ENCODE results near the gene VPS41. TPM values are rescaled to one million over a fixed set of nuclear protein-coding genes. Genes with fewer than 3 reads are reported as not detected.

Gene VPS41
- total RNA-seq, 6 experiments from 2014 or later, result 21.6 to 43.5 (median 26.8) TPM

DNA sequence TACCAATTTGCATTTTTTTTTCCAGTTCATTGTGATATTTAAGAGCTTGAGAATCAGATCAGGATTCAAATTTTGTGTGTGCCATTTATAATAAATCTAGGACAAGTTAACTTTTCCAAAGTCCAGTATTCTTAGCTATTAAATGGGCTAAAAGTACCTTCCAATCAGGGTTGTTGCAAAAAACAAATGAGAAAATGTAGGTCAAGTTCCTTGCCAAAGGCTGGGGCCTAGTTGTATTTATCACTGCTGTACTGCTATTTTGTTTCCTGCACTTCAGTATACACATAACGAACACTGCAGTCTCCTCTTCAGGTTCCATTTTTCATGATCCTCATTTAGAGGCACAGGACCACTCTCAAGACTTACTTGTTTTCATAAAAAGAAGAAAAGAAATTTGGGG lies 7.4 kb upstream of the VPS41 start:
- Histone ChIP-seq H3K9me3 (no peaks in the 10 kb centered on the region), H3K4me3 (no peak overlapping the region), H3K36me3 (no peaks in the 10 kb centered on the region), H3K27ac (no peak overlapping the region), H3K27me3 (no peaks in the 10 kb centered on the region), H3K4me1 (no peaks in the 10 kb centered on the region)
- ATAC-seq (no peak), DNase-seq (no peak)
- intact Hi-C loops (cut with DNase I), result no loop called here
- TF ChIP-seq POLR2A (IDR thresholded peaks at IDR 0.05), result no peak
- TF ChIP-seq, protein P1, sequence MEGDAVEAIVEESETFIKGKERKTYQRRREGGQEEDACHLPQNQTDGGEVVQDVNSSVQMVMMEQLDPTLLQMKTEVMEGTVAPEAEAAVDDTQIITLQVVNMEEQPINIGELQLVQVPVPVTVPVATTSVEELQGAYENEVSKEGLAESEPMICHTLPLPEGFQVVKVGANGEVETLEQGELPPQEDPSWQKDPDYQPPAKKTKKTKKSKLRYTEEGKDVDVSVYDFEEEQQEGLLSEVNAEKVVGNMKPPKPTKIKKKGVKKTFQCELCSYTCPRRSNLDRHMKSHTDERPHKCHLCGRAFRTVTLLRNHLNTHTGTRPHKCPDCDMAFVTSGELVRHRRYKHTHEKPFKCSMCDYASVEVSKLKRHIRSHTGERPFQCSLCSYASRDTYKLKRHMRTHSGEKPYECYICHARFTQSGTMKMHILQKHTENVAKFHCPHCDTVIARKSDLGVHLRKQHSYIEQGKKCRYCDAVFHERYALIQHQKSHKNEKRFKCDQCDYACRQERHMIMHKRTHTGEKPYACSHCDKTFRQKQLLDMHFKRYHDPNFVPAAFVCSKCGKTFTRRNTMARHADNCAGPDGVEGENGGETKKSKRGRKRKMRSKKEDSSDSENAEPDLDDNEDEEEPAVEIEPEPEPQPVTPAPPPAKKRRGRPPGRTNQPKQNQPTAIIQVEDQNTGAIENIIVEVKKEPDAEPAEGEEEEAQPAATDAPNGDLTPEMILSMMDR (IDR thresholded peaks at IDR 0.05), result no peak
- 32% methylated on average over 1 of the region's 1 CpG for WGBS (ENCODE audit: insufficient coverage, low coverage, low lambda C conversion rate, missing lambda C conversion rate)

DNA sequence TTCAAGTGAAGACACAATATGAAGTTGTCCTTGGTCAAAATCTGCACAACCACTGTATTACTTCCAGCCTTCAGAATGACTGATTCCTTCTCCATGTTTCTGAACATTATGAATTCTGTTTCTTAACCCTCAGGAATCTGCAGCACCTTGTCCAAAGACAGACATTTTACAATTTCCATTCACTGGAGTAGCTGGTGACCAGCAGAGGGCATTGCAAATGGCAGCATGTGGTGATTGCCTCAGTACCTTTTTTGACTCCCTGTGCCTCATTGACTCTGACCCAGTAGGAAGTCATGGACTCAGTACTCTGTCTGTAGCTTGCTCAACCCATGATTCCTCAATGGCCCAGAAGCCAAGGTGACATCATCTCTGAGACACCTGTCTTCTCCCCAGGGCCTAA lies 879 bp upstream of the VPS41 start:
- ATAC-seq (no peak), DNase-seq (no peak)
- no peaks in the 10 kb centered on the region for H3K36me3 ChIP-seq
- no peak overlapping the region for H3K27ac ChIP-seq
- peaks cover 0 to 8% (median 0%) of the 10 kb centered on the region in 4 donors for H3K4me1 ChIP-seq
- H3K4me3 ChIP-seq, result no peak overlapping the region
- intact Hi-C loops (cut with DNase I), result no loop called here
- H3K9me3 ChIP-seq, result no peaks in the 10 kb centered on the region
- H3K27me3 ChIP-seq, result no peaks in the 10 kb centered on the region
- TF ChIP-seq POLR2A (IDR thresholded peaks at IDR 0.05), result no peak
- TF ChIP-seq, protein P1 (IDR thresholded peaks at IDR 0.05), result no peak

DNA sequence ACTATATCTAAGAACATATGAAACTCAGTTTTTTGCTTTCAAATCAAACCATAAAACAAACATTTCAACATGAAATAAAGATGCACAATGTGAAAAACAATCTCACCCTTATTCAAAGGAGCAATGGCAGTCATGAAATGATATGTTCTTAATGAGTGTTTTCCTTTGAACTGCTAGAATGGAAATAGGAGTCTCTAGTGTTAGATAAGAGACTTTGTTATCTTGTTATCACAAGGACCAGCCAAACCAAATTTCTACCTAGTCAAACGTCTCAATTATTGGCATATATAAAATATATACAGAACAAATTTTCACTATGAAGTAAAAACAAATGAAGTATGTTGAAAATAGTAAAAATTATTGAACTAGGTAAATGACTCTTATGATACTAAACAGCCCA lies 1.2 kb downstream of the VPS41 start:
- Histone ChIP-seq H3K9me3 (no peaks in the 10 kb centered on the region), H3K27ac (no peak overlapping the region), H3K4me3 (no peak overlapping the region), H3K27me3 (no peaks in the 10 kb centered on the region), H3K36me3 (no peaks in the 10 kb centered on the region), H3K4me1 (peaks cover 0 to 8% (median 0%) of the 10 kb centered on the region in 4 donors)
- intact Hi-C loops (cut with DNase I), result no loop called here
- TF ChIP-seq, protein P1 (IDR thresholded peaks at IDR 0.05), result no peak
- no peak for TF ChIP-seq POLR2A (IDR thresholded peaks at IDR 0.05)
- 11% methylated on average over 1 of the region's 1 CpG for WGBS (ENCODE audit: insufficient coverage, low coverage, low lambda C conversion rate, missing lambda C conversion rate)
- ATAC-seq (no peak), DNase-seq (no peak)

DNA sequence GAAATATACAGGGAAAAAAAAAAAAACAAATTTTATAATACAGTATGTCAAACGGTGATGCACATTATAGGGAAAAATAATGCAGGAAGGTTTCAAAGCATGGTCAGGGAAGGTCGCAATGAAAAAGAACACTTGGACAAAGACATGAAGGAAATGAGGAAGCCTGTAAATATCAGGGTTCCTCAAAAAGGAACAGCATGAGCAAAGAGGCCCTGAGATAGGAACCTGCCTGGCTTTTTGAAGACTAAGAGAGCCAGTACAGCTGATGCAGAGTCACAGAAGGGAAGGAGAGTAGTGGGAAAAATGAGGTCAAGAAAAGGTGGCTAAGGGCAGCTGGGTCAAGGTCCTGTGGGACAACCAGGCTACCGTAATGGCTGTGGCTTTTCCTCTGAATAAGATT lies 1.9 kb downstream of the VPS41 start:
- Histone ChIP-seq H3K9me3 (no peaks in the 10 kb centered on the region), H3K4me3 (no peak overlapping the region), H3K27me3 (no peaks in the 10 kb centered on the region), H3K27ac (no peak overlapping the region), H3K4me1 (peaks cover 0 to 8% (median 0%) of the 10 kb centered on the region in 4 donors), H3K36me3 (no peaks in the 10 kb centered on the region)
- intact Hi-C loops (cut with DNase I), result no loop called here
- DNase-seq, result no peak
- no peak for ATAC-seq
- 76% methylated on average over 3 of the region's 3 CpGs for WGBS (ENCODE audit: insufficient coverage, low coverage, low lambda C conversion rate, missing lambda C conversion rate)
- no peak for TF ChIP-seq POLR2A (IDR thresholded peaks at IDR 0.05)
- TF ChIP-seq, protein P1 (IDR thresholded peaks at IDR 0.05), result no peak
